Activated gamma-delta T cell treated with Interleukin-2 at 50 U/mL for 16 hours (primary cell): Measurements from ENCODE around the gene ATL1.
"Not testable (repeated sequence)": the region's sequence is repeated elsewhere in the genome, so short reads cannot be mapped to it uniquely, and the experiment has no call there.

Source experiments
- DNase-seq: peaks from one replicate; pipeline ENCODE4 v3.0.0-alpha.2; 2020

Gene ATL1

DNA sequence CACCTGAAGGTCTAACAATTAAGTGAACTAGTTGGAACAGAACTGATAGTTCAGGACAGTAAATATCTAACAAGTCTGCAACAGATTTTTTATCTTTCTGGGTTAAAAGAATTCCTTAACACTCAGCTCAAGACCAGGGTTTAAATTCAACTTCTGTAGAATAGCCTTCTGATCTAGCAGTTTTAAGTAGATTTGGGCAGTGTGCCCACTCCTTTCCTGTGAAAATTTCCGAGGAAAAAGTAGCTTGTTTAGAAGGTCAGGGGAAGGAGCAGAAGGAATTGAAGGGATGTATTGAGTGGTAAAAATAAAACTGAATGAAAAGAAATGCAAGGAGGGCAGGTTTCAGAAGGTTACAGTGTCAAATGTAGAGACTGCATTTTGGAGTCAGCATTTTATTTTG is 45.8 kb downstream of the ATL1 start:
- DNase-seq: no peak

DNA sequence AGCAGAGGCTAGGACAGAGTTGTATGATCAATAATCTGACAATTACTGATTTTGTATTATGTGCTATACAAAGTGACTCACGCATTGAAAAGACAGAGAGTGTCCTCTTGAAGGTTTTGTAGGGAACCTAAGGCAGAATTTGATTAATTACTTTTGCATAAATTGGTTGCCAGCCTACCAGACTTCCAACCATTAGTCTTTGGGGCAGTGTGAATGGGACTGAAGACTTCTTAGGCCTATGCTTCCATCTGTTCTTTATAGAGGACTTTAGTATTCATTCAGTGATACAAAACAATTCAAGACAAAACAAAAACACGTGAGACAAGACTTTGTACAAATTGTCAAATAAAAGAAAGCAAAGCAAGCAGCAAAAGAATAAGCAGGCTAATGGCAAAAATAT is 46.5 kb downstream of the ATL1 start:
- DNase-seq: no peak

DNA sequence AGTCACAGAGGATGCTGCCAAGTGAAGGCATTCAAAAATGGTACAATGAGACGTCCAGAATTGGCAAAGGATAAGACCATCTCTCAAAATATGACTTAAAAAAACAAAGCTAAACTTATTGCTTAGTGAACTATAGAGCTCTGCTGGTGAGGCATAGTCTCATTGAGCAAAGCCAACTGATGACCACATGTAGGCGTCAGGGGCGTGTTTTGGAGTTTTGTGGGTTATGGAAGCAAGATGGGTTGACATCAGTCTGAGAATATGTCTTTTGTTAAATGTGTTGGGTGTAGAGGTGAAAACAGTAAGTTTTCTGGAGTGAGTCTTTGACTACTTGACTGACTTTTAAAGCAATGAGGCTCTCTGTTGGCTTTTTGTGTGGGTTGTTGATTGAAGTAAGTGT is 47.2 kb downstream of the ATL1 start:
- DNase-seq: no peak

DNA sequence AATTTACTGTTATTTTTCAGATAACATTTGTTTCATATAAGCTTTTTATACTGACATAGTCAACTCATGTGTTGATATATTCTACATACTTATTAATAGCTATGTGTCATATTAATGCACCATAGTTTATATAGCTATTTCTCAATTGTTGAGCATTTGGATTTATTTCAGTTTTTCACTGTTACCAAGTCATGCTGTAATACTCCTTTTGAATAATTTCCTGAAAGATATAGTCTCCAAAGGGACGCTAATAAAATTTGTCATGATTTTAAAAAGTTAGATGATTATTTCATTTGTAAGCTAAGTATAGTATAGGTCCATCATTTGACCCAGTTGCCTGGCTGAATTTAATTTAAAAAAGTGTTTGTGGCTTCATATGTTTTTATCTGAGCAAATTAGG is 47.8 kb downstream of the ATL1 start:
- DNase-seq: no peak

DNA sequence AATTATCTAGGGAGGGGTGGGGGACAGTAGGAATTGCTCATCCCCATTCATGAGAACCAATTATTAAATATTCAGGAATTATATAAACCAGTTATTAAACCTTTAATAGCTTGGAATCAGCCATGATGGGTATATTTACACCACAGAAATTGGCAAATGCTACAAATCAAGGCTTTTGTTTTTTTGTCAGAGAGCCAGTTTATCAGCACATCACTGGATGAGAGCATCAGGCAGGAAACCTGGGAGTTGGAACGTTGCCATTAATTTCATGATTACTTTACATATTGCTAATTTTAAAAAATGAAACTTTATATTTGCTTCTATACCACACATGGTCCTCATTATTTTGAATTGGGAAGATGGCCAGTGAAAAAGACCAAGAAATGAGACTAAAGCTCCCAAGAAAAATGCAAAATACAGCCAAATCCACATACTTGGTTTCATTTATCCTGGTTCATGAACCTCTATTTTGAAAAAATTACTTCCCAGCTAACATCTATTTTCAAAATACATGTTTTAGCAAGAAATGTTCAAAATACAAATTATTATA is 48.4 kb downstream of the ATL1 start:
- DNase-seq: no peak

DNA sequence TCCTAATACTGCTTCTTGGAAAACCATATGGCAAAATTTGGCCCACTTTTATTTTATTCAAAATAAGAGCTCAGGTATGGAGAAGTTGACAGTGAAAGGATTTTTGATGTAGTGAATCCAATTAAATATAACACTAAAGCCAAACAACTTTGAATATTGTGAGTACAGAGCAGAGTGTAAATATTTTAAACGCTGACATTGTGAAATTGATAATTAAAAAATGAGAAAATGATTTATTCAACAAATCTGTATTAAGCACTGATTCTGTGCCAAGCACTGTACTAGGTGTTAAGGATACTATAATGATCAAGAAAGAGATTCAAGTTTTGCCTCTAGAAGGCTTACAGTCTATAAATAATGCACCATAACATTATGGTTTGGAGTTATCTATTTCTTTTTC is 50.5 kb downstream of the ATL1 start:
- no peak for DNase-seq

GRCh38 chr14:50612806-50613205 is 52.9 kb downstream of the ATL1 start:
- DNase-seq: no peak

DNA sequence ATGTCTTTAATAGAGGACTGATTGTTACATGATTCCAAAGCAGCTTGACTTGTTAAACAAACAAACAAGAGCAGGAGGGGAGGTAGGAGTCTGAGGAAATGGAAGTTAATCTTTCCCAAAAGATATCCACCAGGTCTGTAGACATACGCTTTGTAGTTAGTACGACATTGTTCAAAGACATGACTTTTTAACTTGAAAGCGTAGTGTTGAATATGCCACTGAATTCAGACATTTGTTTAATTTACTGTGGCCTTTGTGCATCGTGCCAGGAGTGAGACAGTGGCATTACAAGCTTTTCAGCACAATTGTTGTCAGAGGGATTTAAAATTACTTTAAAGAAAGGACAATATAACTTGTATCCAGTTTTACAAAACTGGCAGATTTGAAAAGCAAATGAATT is 55.1 kb downstream of the ATL1 start:
- no peak for DNase-seq

DNA sequence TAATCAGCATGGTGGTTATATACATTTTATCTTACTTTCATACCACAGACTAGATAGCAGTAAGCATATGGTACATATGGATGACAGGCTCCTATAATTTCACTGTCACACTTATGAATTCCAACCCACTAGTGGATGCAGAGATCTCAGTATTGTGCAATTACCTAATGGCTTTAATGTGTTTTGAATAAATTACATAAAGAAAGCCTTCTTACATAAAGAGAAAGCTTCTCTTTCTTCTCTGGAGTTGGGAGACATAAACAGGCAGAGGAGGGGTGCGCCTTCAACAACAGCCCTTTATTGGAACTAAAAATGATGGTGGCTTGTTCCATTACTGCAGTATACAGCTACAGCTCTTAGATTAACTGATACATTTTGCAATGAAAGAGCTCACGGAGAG is 55.6 kb downstream of the ATL1 start:
- no peak for DNase-seq

GRCh38 chr14:50616275-50616674 is 56.3 kb downstream of the ATL1 start:
- DNase-seq: no peak

DNA sequence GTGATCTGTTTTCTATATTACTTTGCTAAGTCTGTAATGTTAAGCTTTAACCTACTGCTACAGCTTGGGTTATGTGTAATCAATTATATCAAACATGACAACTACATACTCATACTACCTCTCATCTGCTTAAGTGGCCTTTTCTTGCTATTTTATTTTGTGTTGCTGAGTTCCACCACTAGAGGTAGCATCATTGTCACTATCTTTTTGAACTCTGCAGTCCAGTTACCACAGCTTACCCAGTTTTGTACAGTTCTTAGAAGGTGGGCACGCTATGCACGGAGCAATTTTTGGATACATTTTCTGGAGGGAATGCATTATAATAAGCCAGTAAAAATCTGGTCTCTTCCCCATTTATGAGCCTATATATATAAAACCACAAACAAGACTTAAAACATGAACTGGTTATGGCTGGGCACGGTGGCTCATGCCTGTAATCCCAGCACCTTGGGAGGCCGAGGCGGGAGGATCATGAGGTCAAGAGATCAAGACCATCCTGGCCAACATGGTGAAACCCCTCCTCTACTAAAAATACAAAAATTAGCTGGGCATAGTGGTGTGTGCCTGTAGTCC is 59.7 kb downstream of the ATL1 start:
- DNase-seq: no peak

DNA sequence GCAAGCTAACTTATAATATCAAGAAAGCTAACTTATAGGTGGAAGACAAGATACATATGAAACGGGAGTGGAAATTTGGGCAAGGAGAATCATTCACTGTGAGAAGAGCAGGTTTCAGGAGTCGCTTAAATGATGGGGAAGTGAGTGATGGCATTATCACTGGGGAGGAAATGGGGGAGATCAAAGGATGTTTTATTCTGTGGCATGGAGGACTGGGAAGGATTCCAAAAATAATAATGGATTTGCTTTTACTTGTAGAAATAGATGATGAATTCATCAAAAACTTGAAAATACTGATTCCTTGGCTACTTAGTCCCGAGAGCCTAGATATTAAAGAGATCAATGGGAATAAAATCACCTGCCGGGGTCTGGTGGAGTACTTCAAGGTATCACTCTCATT is 60.4 kb downstream of the ATL1 start:
- DNase-seq: no peak

DNA sequence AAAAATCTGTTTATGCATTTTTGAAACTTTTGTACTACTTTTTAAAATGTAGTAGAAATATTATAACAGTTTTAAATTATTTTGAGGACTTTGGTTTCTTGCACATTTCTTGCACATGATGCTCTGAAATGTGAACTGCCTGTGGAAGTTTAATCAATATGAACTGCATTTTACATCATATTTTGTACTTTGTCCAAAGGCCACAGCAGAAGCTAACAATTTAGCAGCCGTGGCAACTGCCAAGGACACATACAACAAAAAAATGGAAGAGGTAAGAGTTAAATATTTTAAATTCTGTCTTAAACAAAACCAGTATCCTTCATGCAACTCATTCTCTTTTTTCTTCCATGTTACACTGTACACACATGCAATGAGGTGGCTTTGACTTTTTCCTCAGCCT is 63.0 kb downstream of the ATL1 start:
- DNase-seq: no peak

- no peak for DNase-seq
Observed at GRCh38 chr14:50624447-50624846, 64.5 kb downstream of the ATL1 start.

- DNase-seq: not testable (repeated sequence)
Observed at GRCh38 chr14:50624947-50625346, 65.0 kb downstream of the ATL1 start.

DNA sequence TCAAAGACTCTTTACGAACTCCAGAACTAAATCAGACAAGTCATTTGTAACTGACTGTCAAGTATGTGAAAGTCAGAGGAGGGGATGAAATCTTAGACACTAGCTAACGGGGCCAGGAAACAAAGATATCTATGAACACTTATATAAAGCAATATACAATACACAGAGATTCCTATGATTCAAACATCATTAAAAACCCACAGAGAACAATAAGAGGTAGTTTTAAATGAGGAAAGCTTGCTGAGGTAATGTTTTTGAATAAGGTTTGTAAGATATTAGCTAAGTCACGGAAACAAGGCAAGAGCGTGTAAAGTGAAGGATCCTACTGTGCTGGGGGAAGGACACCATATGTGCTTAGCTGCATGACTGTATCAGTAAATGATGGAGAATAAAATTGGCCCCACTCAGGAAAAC is 71.5 kb downstream of the ATL1 start:
- no peak for DNase-seq

DNA sequence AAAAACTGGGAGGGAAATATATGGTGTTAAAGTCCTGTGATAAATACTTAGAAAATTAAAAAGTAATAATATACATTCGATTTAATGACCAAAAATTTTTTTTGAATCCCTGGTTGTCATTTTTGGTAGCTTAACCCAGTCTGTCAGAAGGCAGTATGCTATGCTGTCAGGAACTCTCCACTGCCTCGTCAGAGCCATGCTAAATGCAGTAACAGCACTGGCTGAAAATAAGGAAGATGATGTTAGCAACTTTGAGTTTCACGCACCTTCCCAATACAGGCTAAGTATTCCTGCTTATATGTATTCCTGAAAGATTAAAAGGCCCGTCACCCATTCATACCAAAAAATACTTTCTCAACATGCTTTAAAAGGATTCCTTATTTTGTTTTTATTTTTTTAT is 74.0 kb downstream of the ATL1 start:
- no peak for DNase-seq

- no peak for DNase-seq
Observed at GRCh38 chr14:50635141-50635540, 75.2 kb downstream of the ATL1 start.

DNA sequence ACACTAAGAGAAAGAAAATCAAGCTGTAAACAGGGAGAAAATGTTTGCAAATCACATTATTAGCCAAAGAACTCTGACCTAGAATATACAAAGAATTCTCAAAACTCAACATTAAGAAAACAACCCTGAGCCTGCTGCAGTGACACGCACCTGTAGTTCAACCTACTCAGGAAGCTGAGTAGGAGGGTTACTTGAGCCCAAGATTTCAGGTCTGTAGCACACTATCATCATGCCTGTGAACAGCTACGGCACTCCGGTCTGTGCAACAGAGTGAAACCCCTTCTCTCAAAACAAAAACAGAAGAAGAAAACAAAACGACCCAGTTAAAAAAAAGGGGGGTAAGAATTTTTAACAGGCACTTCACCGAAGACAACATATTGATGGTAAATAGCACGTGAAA is 87.3 kb downstream of the ATL1 start:
- no peak for DNase-seq

DNA sequence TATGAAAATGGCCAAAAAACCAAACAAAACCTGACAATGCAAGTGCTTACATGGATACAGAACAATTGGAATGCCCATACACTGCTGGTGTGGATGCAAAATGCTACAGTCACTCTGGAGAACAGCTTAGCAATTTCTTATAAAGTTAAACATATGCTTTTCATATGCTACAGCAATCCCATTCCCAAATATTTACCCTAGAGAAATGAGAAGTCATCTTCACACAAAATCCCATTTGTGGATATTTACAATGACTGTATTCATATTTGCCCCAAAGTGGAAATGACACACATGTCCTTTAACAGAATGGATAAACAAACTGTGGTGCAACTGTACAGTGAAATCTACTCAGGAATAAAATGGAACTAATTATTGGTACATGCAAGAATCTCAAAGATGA is 87.8 kb downstream of the ATL1 start:
- no peak for DNase-seq

DNA sequence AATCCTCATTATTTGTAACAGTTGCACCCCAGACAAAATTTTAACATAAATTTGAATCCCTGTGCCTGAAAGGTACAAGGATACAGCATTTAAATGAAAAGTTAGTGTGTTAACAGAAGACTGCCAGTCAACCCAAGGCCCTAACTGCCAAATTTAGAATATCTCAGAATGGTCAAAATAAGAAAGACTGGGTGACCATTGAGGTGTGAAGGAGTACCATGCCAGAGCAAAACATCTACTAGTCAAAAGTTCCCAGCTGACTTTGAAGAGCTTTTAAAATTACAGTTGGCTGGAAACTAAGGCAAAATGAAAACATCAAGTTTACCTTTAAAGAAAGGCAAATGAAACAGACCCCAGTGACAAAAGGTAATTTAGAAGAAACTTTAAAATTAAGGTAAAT is 89.7 kb downstream of the ATL1 start:
- DNase-seq: no peak

DNA sequence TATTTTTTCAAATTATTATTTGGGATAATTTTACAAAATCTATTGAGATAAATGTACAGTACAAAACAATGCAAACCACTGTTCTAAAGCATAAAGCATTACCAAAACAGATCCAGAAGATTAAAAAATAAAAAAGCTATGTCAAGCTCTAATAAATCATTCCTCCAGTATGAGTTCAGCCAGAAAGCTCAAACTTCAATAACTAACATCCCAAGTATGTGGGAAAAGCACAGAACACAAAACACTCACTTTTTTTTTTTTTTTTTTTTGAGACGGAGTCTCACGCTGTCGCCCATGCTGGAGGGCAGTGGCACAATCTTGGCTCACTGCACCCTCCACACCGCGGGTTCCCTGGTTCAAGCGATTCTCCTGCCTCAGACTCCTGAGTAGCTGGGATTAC is 96.8 kb downstream of the ATL1 start:
- DNase-seq: no peak

- DNase-seq: no peak
Observed at GRCh38 chr14:50657753-50658152, 97.8 kb downstream of the ATL1 start.

DNA sequence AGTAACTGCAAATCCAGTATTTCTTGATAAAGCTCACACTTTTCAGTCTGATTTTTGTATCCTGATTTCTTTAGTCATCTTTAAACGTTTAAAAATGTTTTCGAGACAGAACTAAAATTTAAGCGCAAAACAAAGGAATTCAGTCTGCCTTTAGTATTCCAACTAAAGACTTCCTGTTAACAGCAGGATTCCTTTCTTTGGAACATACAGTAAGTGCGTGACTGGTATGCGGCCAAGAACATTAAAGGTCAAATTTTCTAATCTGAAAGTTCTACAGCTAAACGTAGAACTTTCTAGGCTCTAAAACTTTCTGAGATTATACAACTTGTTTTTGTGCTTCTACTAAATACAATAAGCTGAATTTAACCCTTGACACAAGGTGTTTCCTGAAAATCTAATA is 98.3 kb downstream of the ATL1 start:
- no peak for DNase-seq

GRCh38 chr14:50659327-50659974 is 99.5 kb downstream of the ATL1 start:
- no peak for DNase-seq
